Adrenal gland (tissue), 12 donors: ENCODE data around the gene NDUFAF4. TPM values are rescaled to one million over a fixed set of nuclear protein-coding genes. Genes with fewer than 3 reads are reported as not detected.

Source experiments
- DNase-seq, 7 donors: peaks; one replicate each; pipeline ENCODE4 v3.0.0-alpha.2; 2019 to 2020
- H3K27ac ChIP-seq, 5 donors: fragments of 200-600 bp; sonication (generic) in 4 of 5; 1 replicate in 3 of 5; 2 replicates in 2 of 5; pipeline versions ENCODE4 v1.5.1 to v1.8.0; 2016 to 2020; ENCODE audit warnings: mild to moderate bottlenecking in 1 of 5
- H3K27me3 ChIP-seq: fragments of 200-600 bp; 2 replicates; pipeline ENCODE4 v1.8.0; 2021
- H3K36me3 ChIP-seq, 2 donors: fragments of 200-600 bp; replicated peaks in 1 of 2; 1 replicate in 1 of 2; 2 replicates in 1 of 2; pipeline versions ENCODE4 v1.5.1 to v1.8.0; 2018 to 2022
- H3K4me1 ChIP-seq, 2 donors: fragments of 200-600 bp; replicated peaks in 1 of 2; 1 replicate in 1 of 2; 2 replicates in 1 of 2; pipeline versions ENCODE4 v1.5.1 to v1.8.0; 2018 to 2021
- H3K4me3 ChIP-seq, 4 donors: fragments of 200-600 bp; sonication (generic) in 3 of 4; one replicate each; pipeline ENCODE4 v1.5.1; 2016 to 2018
- H3K9me3 ChIP-seq, 3 donors: fragments of 200-600 bp; sonication (generic) in 1 of 3; replicated peaks in 1 of 3; 1 replicate in 2 of 3; 2 replicates in 1 of 3; pipeline versions ENCODE4 v1.5.1 to v1.8.0; 2016 to 2021
- CTCF ChIP-seq, 6 experiments: fragments of 450-650 bp in 4 of 6; fragments of 200-600 bp in 2 of 6; sonication (generic) in 1 of 6; IDR thresholded peaks; 1 replicate in 5 of 6; 2 replicates in 1 of 6; pipeline versions ENCODE4 v1.5.1 to v1.8.0; 2016 to 2021; ENCODE audit warnings: antibody characterized with exemption in 6 of 6, mild to moderate bottlenecking in 2 of 6, moderate library complexity in 1 of 6
- POLR2A ChIP-seq, 2 donors: fragments of 450-650 bp; IDR thresholded peaks; one replicate each; pipeline ENCODE4 v1.6.1; 2017; ENCODE audit warnings: antibody characterized with exemption in 2 of 2, mild to moderate bottlenecking in 2 of 2, moderate library complexity in 1 of 2
- WGBS, 4 donors: extraction: QIAGEN DNeasy Blood & Tissue Kit in 2 of 4; methylation state at CpG; one replicate each; pipeline versions ENCODE4 v1.1.5 to v1.1.7; 2013 to 2017; 5-methylcytosine and 5-hydroxymethylcytosine counted together
- intact Hi-C, 2 donors: fragments of 100-400 bp; cut with DNase I; formaldehyde crosslinking; loops; one replicate each; pipeline versions ENCODE4 v1.14.1 to v1.15.0; 2022 to 2023
- polyA plus RNA-seq, 3 donors: library from polyadenylated mRNA; stranded (reverse); fragments of 200-250 nt in 2 of 3; fragments of 350-450 nt in 1 of 3; fragmentation: Illumina TruSeq in 1 of 3; extraction: RNeasy Lipid Tissue Mini Kit (QIAGEN cat#74804) in 1 of 3; gene quantifications; one replicate each; pipeline ENCODE4 v1.2.3, GENCODE V29; 2013 to 2014
- total RNA-seq, 9 donors: library from RNA; depleted of rRNA in 4 of 9; stranded (reverse); fragments of >200 nt in 4 of 9; fragments of 120-200 nt in 1 of 9; fragmentation: NEBNext Ultra II Directional in 1 of 9; extraction: Animal tissue kit (Norgen Biotek cat#: 25700) in 1 of 9; gene quantifications; one replicate each; pipeline versions ENCODE4 v1.1.0 to v1.2.4, GENCODE V29; 2013 to 2023
- donor health status: healthy with polysubstance abuse.
- donor health status: Bipolar disorder and iron deficiency.
- donor health status: DM: yes; HTN: yes; CAD: no.
- donor health status: DM: no; HTN: no; CAD: no.
- donor health status: DM: no; HTN: no; CAD: no.
- donor health status: DM: yes; HTN: yes; CAD: no.

The NDUFAF4 gene
- total and polyA plus RNA-seq, 12 donors, result 11.4 to 73.5 (median 28.5) TPM

DNA sequence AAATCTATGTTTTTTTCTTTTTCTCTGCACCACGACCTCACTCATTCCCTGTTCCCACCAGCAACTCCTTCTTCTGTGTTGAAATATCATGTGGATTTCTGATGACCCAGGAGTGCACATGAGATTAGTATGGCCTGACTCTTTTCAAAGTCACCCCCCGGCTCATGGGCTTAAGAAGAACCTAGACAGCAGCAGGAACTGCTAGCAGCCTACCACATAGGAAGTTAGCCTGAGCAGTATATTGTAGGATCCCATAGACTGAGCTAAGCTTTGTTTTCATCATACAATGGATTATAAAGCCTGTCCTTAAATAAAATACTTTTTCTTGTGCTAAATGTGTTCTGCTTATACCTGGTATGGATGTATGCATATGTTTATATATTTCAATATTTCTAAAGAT lies 33.5 kb upstream of the NDUFAF4 start:
- Histone ChIP-seq H3K9me3 (no peaks in the 10 kb centered on the region), H3K36me3 (no peaks in the 10 kb centered on the region), H3K4me3 (no peak overlapping the region), H3K27ac (no peak overlapping the region), H3K27me3 (no peaks in the 10 kb centered on the region), H3K4me1 (no peaks in the 10 kb centered on the region)
- 67 to 86% (median 81%) methylated on average over 2 of the region's 2 CpGs for WGBS, 4 donors
- no peak for DNase-seq
- intact Hi-C loops, result no loop called here
- no peak for TF ChIP-seq POLR2A (IDR thresholded peaks at IDR 0.05)
- TF ChIP-seq CTCF (IDR thresholded peaks at IDR 0.05), result no peak

DNA sequence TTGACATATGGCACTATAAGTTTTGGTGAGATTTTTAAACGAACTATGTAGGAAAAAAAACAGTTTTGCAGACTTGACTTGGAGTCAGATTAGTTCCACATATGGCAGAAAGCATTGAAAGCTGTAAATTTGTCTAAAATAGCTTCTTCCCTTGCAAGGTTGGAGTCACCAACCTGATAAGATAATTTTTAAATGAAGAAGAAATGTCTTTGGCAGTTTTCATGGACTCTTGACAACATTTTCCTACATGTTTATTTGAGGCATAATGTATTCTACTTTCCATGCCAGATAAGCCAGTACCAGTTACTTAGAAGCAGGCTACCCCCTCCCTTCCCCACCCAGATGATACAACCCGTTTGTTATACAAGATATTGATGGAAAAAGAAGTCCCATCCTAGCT lies 32.0 kb upstream of the NDUFAF4 start:
- no peaks in the 10 kb centered on the region for H3K27me3 ChIP-seq
- H3K4me1 ChIP-seq, result peaks cover 0 to 4% of the 10 kb centered on the region in 2 donors
- H3K4me3 ChIP-seq, result no peak overlapping the region
- no peaks in the 10 kb centered on the region for H3K9me3 ChIP-seq
- no peak for TF ChIP-seq POLR2A (IDR thresholded peaks at IDR 0.05)
- TF ChIP-seq CTCF (IDR thresholded peaks at IDR 0.05), result no peak
- intact Hi-C loops, result no loop called here
- no peak overlapping the region for H3K27ac ChIP-seq
- 50 to 70% (median 59%) methylated on average over 2 of the region's 2 CpGs for WGBS, 4 donors
- DNase-seq, result no peak
- H3K36me3 ChIP-seq, result no peaks in the 10 kb centered on the region

- H3K27me3 ChIP-seq, result no peaks in the 10 kb centered on the region
- DNase-seq, result no peak
- TF ChIP-seq POLR2A (IDR thresholded peaks at IDR 0.05) (no peak), CTCF (IDR thresholded peaks at IDR 0.05) (no peak)
- H3K36me3 ChIP-seq, result no peaks in the 10 kb centered on the region
- H3K4me1 ChIP-seq, result peaks cover 0 to 4% of the 10 kb centered on the region in 2 donors
- no peaks in the 10 kb centered on the region for H3K9me3 ChIP-seq
- no peak overlapping the region for H3K27ac ChIP-seq
- intact Hi-C loops, result no loop called here
- no peak overlapping the region for H3K4me3 ChIP-seq
- 78 to 92% (median 86%) methylated on average over 4 of the region's 4 CpGs for WGBS, 4 donors
These were observed 30.0 kb upstream of the NDUFAF4 start for GRCh38 chr6:96927660-96928059.

GRCh38 chr6:96926425-96926824 lies 28.7 kb upstream of the NDUFAF4 start:
- H3K9me3 ChIP-seq, result no peaks in the 10 kb centered on the region
- H3K4me3 ChIP-seq, result no peak overlapping the region
- 38 to 52% (median 45%) methylated on average over 3 of the region's 3 CpGs for WGBS, 4 donors
- TF ChIP-seq CTCF (IDR thresholded peaks at IDR 0.05) (no peak), POLR2A (IDR thresholded peaks at IDR 0.05) (no peak)
- intact Hi-C loops, result no loop called here
- H3K27ac ChIP-seq, result no peak overlapping the region
- H3K27me3 ChIP-seq, result no peaks in the 10 kb centered on the region
- no peak for DNase-seq
- H3K36me3 ChIP-seq, result no peaks in the 10 kb centered on the region
- peaks cover 0 to 4% of the 10 kb centered on the region in 2 donors for H3K4me1 ChIP-seq
